SK-N-SH treated with all-trans-retinoic acid at 6 μM for 48 hours (cell line): ENCODE measurements around the gene LGSN.

ENCODE experiments used
- CSDC2 ChIP-seq: fragments of 250-450 bp; sonication (Bioruptor Pico); IDR thresholded peaks from 2 replicates; pipeline ENCODE4 v1.5.0; 2020; ENCODE audit warnings: mild to moderate bottlenecking, moderate library complexity
- PATZ1 ChIP-seq: fragments of 250-450 bp; sonication (Bioruptor Pico); IDR thresholded peaks from 2 replicates; pipeline ENCODE4 v1.8.0; 2020; ENCODE audit warnings: mild to moderate bottlenecking, moderate library complexity, borderline replicate concordance
- TOX ChIP-seq: fragments of 250-450 bp; sonication (Bioruptor Pico); IDR thresholded peaks from 2 replicates; pipeline ENCODE4 v1.8.0; 2021; ENCODE audit warnings: mild to moderate bottlenecking, moderate library complexity, borderline replicate concordance

GRCh38 chr6:63347599-63347998 lies 27.8 kb upstream of the LGSN start:
- TF ChIP-seq PATZ1 (no peak), TOX (CRISPR knock-in tag) (0 out of 2 replicates have a peak, but pooled peaks have one; percentile 77), CSDC2 (no peak)
